Activated CD8-positive, alpha-beta memory T cell treated with anti-CD3 and anti-CD28 coated beads for 24 hours (primary cell): ENCODE data around the gene TBX20.
A peak's percentile ranks its signal among the peaks of the same experiment; 100 is the strongest.

Experiments
- DNase-seq: peaks from one replicate; pipeline ENCODE4 v3.0.0-alpha.2; 2020

TBX20 gene

GRCh38 chr7:35253710-35254495 lies at the start of gene TBX20:
Gene TBX20 (minus strand): TSS chr7:35254100. CDS start chr7:35253620, 480 bp downstream.
- peak; percentile 62 for DNase-seq

- no peak for DNase-seq
Measured at GRCh38 chr7:35289376-35289775, 35.5 kb upstream of the TBX20 start.

GRCh38 chr7:35286986-35287385 lies 33.1 kb upstream of the TBX20 start:
- DNase-seq = no peak

- DNase-seq = no peak
Measured at GRCh38 chr7:35286422-35286821, 32.5 kb upstream of the TBX20 start.

GRCh38 chr7:35285799-35286198 lies 31.9 kb upstream of the TBX20 start:
- no peak for DNase-seq

- no peak for DNase-seq
Measured at GRCh38 chr7:35280902-35281301, 27.0 kb upstream of the TBX20 start.

- no peak for DNase-seq
Measured at GRCh38 chr7:35277359-35277758, 23.5 kb upstream of the TBX20 start.

- DNase-seq = no peak
Measured at GRCh38 chr7:35272246-35272645, 18.3 kb upstream of the TBX20 start.

GRCh38 chr7:35268953-35269352 lies 15.1 kb upstream of the TBX20 start:
- DNase-seq = no peak

GRCh38 chr7:35267411-35267810 lies 13.5 kb upstream of the TBX20 start:
- no peak for DNase-seq

- no peak for DNase-seq
Measured at GRCh38 chr7:35263396-35263795, 9.5 kb upstream of the TBX20 start.

- DNase-seq = no peak
Measured at GRCh38 chr7:35261476-35262285, 7.8 kb upstream of the TBX20 start.

- DNase-seq = no peak
Measured at GRCh38 chr7:35261041-35261440, 7.1 kb upstream of the TBX20 start.

GRCh38 chr7:35260246-35260645 lies 6.3 kb upstream of the TBX20 start:
- no peak for DNase-seq

- no peak for DNase-seq
Measured at GRCh38 chr7:35259523-35259908, 5.6 kb upstream of the TBX20 start.

- no peak for DNase-seq
Measured at GRCh38 chr7:35258868-35259522, 5.1 kb upstream of the TBX20 start.

GRCh38 chr7:35258125-35258867 lies 4.4 kb upstream of the TBX20 start:
- DNase-seq = no peak

- DNase-seq = no peak
Measured at GRCh38 chr7:35257251-35258124, 3.6 kb upstream of the TBX20 start.

GRCh38 chr7:35256256-35257175 lies 2.6 kb upstream of the TBX20 start:
- DNase-seq = no peak

GRCh38 chr7:35255443-35256255 lies 1.7 kb upstream of the TBX20 start:
- DNase-seq = no peak
